K562 (cell line): Measurements from ENCODE around the gene RNF166. TPM values are rescaled to one million over a fixed set of nuclear protein-coding genes. Genes with fewer than 3 reads are reported as not detected.

Experiments used
- ARID3A ChIP-seq: IDR thresholded peaks from 2 replicates; pipeline ENCODE4 v1.6.1; 2012; ENCODE audit warnings: low read depth, low read length, improper control_type of control experiment, borderline replicate concordance
- CBX3 ChIP-seq, 2 experiments: IDR thresholded peaks; 1 replicate in 1 of 2; 2 replicates in 1 of 2; pipeline ENCODE4 v1.6.1; 2012; ENCODE audit warnings: inconsistent platforms in 2 of 2, low read length in 2 of 2, borderline replicate concordance in 1 of 2, control low read depth in 1 of 2
- DMBX1 ChIP-seq: fragments of 250-450 bp; sonication (Bioruptor Pico); IDR thresholded peaks from 2 replicates; pipeline ENCODE4 v1.8.0; 2022; ENCODE audit warnings: inconsistent platforms, mild to moderate bottlenecking, moderate library complexity, borderline replicate concordance
- FOXA3 ChIP-seq, 2 experiments: fragments of 450-650 bp in 1 of 2; sonication (generic) in 1 of 2; formaldehyde crosslinking; IDR thresholded peaks in 1 of 2; conservative IDR thresholded peaks in 1 of 2; 2 replicates each; pipeline versions ENCODE4 v1.4.0 to v1.8.0; 2020 to 2022; ENCODE audit warnings: mild to moderate bottlenecking in 2 of 2, missing genetic modification reagents in 1 of 2
- FOXM1 ChIP-seq, 2 experiments: fragments of 450-650 bp in 1 of 2; sonication (generic) in 1 of 2; formaldehyde crosslinking in 1 of 2; IDR thresholded peaks; 2 replicates each; pipeline versions ENCODE4 v1.6.1 to v1.9.0; 2017 to 2022; ENCODE audit warnings: low read depth in 2 of 2, mild to moderate bottlenecking in 2 of 2, missing genetic modification reagents in 1 of 2, moderate library complexity in 1 of 2
- HEY1 ChIP-seq: fragments of 250-450 bp; sonication (Bioruptor Pico); IDR thresholded peaks from 2 replicates; pipeline ENCODE4 v1.5.0; 2020; ENCODE audit warnings: mild to moderate bottlenecking, moderate library complexity, borderline replicate concordance
- PTRF ChIP-seq: fragments of 450-650 bp; IDR thresholded peaks from 2 replicates; pipeline ENCODE4 v1.6.1; 2016; ENCODE audit warnings: mild to moderate bottlenecking, missing genetic modification characterization, missing compliant biosample characterization
- U2AF2 ChIP-seq: fragments of 200-400 bp; formaldehyde crosslinking; optimal IDR thresholded peaks from 2 replicates; pipeline ENCODE3; 2017; ENCODE audit warnings: low read depth, mild to moderate bottlenecking, low read length
- ZNF184 ChIP-seq: sonication (generic); formaldehyde crosslinking; IDR thresholded peaks from 2 replicates; pipeline ENCODE4 v1.5.0; 2020; ENCODE audit warnings: missing genetic modification reagents
- ZNF318 ChIP-seq, 2 experiments: fragments of 450-650 bp; IDR thresholded peaks; 2 replicates each; pipeline ENCODE4 v1.6.1; 2016; ENCODE audit warnings: mild to moderate bottlenecking in 2 of 2, borderline replicate concordance in 1 of 2, low read depth in 1 of 2, moderate library complexity in 1 of 2
- polyA plus RNA-seq, 8 experiments: library from polyadenylated mRNA; depleted of rRNA in 4 of 8; stranded (reverse) in 5 of 8; unstranded in 3 of 8; fragments of >200 nt; fragmentation: Nextera tagmentation in 2 of 8; fragmentation: Illumina TruSeq in 1 of 8; extraction: Ambion mirVana in 2 of 8; extraction: Trizol in 1 of 8; gene quantifications; 2 replicates each; pipeline versions ENCODE4 v1.2.1 to v1.2.3, GENCODE V29; 2011 to 2014; ENCODE audit warnings: inconsistent platforms in 1 of 8, missing spikeins in 1 of 8
- total RNA-seq, 7 experiments: library from RNA; depleted of rRNA in 6 of 7; stranded (reverse); fragments of >200 nt in 6 of 7; fragmentation: Illumina TruSeq in 2 of 7; extraction: Trizol in 2 of 7; gene quantifications; 2 replicates each; pipeline versions ENCODE4 v1.2.1 to v1.2.3, GENCODE V29; 2011 to 2021; ENCODE audit warnings: low replicate concordance in 1 of 7
- TF ChIP-seq, protein P1 (sequence below), 2 experiments: fragments of 450-650 bp; IDR thresholded peaks; 2 replicates each; pipeline ENCODE4 v1.6.1; 2018; ENCODE audit warnings: mild to moderate bottlenecking in 2 of 2, low read depth in 1 of 2; ENCODE audit not compliant: partially characterized antibody in 2 of 2

Gene RNF166
- total and polyA plus RNA-seq, 9 of the 15 experiments (the other 6 are each of a cell fraction or from before 2014, with no cell fraction given) = 0.56 to 60.3 (median 19.5) TPM

GRCh38 chr16:88650749-88651275 is 55.4 kb downstream of the RNF166 start, which contains the start of gene CYBA (continued):
- TF ChIP-seq CBX3 (IDR thresholded peaks at IDR 0.05; ENCODE audit: borderline replicate concordance in 1 of 2, low read length in 2 of 2) (no peak), ZNF318 (IDR thresholded peaks at IDR 0.05; ENCODE audit: borderline replicate concordance in 1 of 2, low read depth in 1 of 2) (no peak), PTRF (tag) (no peak), DMBX1 (CRISPR knock-in tag) (no peak), HEY1 (no peak), FOXA3 (CRISPR knock-in tag; conservative IDR thresholded peaks at IDR 0.05 in 1 of 2, IDR thresholded peaks at IDR 0.05 in 1 of 2) (no peak), ZNF184 (CRISPR knock-in tag) (no peak), ARID3A (no peak), U2AF2 (no peak), FOXM1 (IDR thresholded peaks at IDR 0.05; ENCODE audit: low read depth) (no peak), FOXM1 (CRISPR knock-in tag; IDR thresholded peaks at IDR 0.05; ENCODE audit: low read depth) (no peak)
- TF ChIP-seq, protein P1, sequence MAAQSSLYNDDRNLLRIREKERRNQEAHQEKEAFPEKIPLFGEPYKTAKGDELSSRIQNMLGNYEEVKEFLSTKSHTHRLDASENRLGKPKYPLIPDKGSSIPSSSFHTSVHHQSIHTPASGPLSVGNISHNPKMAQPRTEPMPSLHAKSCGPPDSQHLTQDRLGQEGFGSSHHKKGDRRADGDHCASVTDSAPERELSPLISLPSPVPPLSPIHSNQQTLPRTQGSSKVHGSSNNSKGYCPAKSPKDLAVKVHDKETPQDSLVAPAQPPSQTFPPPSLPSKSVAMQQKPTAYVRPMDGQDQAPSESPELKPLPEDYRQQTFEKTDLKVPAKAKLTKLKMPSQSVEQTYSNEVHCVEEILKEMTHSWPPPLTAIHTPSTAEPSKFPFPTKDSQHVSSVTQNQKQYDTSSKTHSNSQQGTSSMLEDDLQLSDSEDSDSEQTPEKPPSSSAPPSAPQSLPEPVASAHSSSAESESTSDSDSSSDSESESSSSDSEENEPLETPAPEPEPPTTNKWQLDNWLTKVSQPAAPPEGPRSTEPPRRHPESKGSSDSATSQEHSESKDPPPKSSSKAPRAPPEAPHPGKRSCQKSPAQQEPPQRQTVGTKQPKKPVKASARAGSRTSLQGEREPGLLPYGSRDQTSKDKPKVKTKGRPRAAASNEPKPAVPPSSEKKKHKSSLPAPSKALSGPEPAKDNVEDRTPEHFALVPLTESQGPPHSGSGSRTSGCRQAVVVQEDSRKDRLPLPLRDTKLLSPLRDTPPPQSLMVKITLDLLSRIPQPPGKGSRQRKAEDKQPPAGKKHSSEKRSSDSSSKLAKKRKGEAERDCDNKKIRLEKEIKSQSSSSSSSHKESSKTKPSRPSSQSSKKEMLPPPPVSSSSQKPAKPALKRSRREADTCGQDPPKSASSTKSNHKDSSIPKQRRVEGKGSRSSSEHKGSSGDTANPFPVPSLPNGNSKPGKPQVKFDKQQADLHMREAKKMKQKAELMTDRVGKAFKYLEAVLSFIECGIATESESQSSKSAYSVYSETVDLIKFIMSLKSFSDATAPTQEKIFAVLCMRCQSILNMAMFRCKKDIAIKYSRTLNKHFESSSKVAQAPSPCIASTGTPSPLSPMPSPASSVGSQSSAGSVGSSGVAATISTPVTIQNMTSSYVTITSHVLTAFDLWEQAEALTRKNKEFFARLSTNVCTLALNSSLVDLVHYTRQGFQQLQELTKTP (IDR thresholded peaks at IDR 0.05; ENCODE audit: low read depth in 1 of 2, partially characterized antibody in 2 of 2) = no peak
